Mesenchymal stem cell (in vitro differentiated cells and primary cell): Measurements from ENCODE around the gene HUNK.

Experiments
- DNase-seq: peaks from one replicate; pipeline ENCODE4 v3.0.0-alpha.2; 2013
- H2AFZ ChIP-seq: one replicate; pipeline ENCODE4 v1.6.1; 2013; ENCODE audit warnings: low read depth, mild to moderate bottlenecking, control low read depth, inconsistent platforms, low read length, moderate library complexity
- H2AK5ac ChIP-seq: 2 replicates; pipeline ENCODE4 v1.6.1; 2013; ENCODE audit warnings: low read length, moderate library complexity, mild to moderate bottlenecking, inconsistent platforms; ENCODE audit not compliant: severe bottlenecking
- H2BK120ac ChIP-seq: one replicate; pipeline ENCODE4 v1.6.1; 2013; ENCODE audit warnings: low read depth, mild to moderate bottlenecking, inconsistent platforms, low read length, moderate library complexity
- H2BK12ac ChIP-seq, 2 experiments: one replicate each; pipeline ENCODE4 v1.6.1; 2013; ENCODE audit warnings: inconsistent platforms in 2 of 2, low read length in 2 of 2, mild to moderate bottlenecking in 2 of 2, moderate library complexity in 2 of 2, control low read depth in 1 of 2
- H2BK15ac ChIP-seq: one replicate; pipeline ENCODE4 v1.6.1; 2013; ENCODE audit warnings: mild to moderate bottlenecking, low read depth, inconsistent platforms; ENCODE audit not compliant: poor library complexity, severe bottlenecking
- H2BK5ac ChIP-seq: 2 replicates; pipeline ENCODE4 v1.6.1; 2013; ENCODE audit warnings: low read depth, mild to moderate bottlenecking, low read length, control low read depth, inconsistent platforms; ENCODE audit not compliant: poor library complexity, severe bottlenecking
- H3K14ac ChIP-seq, 2 experiments: one replicate each; pipeline ENCODE4 v1.6.1; 2013; ENCODE audit warnings: inconsistent platforms in 2 of 2, low read length in 2 of 2, control low read depth in 1 of 2, mild to moderate bottlenecking in 1 of 2, moderate library complexity in 1 of 2
- H3K18ac ChIP-seq, 2 experiments: one replicate each; pipeline ENCODE4 v1.6.1; 2013; ENCODE audit warnings: inconsistent platforms in 2 of 2, low read length in 2 of 2, control low read depth in 1 of 2, low read depth in 1 of 2, mild to moderate bottlenecking in 1 of 2
- H3K23ac ChIP-seq, 2 experiments: one replicate each; pipeline ENCODE4 v1.6.1; 2013; ENCODE audit warnings: inconsistent platforms in 2 of 2, low read length in 2 of 2, mild to moderate bottlenecking in 2 of 2, moderate library complexity in 2 of 2, control low read depth in 1 of 2
- H3K27ac ChIP-seq: 2 replicates; pipeline ENCODE4 v1.5.1; 2013; ENCODE audit warnings: mild to moderate bottlenecking, moderate library complexity, low read length, control low read depth, inconsistent platforms; ENCODE audit not compliant: poor library complexity, severe bottlenecking
- H3K27me3 ChIP-seq, 2 experiments: 2 replicates each; pipeline versions ENCODE4 v1.6.1 to v1.7.0; 2013; ENCODE audit warnings: low read length in 2 of 2, mild to moderate bottlenecking in 2 of 2, moderate library complexity in 2 of 2, control low read depth in 1 of 2, inconsistent platforms in 1 of 2; ENCODE audit not compliant: control insufficient read depth in 1 of 2, insufficient read depth in 1 of 2
- H3K36me3 ChIP-seq, 2 experiments: 2 replicates each; pipeline versions ENCODE4 v1.6.1 to v1.7.0; 2013; ENCODE audit warnings: low read length in 2 of 2, control low read depth in 1 of 2, inconsistent platforms in 1 of 2, low read depth in 1 of 2, mild to moderate bottlenecking in 1 of 2; ENCODE audit not compliant: insufficient read depth in 2 of 2, control insufficient read depth in 1 of 2
- H3K4ac ChIP-seq, 2 experiments: one replicate each; pipeline ENCODE4 v1.6.1; 2013; ENCODE audit warnings: inconsistent platforms in 2 of 2, low read length in 2 of 2, mild to moderate bottlenecking in 2 of 2, moderate library complexity in 2 of 2, control low read depth in 1 of 2, low read depth in 1 of 2
- H3K4me1 ChIP-seq: 2 replicates; pipeline ENCODE4 v1.6.1; 2013; ENCODE audit warnings: low read depth, low read length, control low read depth; ENCODE audit not compliant: control insufficient read depth, insufficient read depth
- H3K4me2 ChIP-seq: 2 replicates; pipeline ENCODE4 v1.6.1; 2013; ENCODE audit warnings: low read length, mild to moderate bottlenecking, inconsistent platforms; ENCODE audit not compliant: poor library complexity, severe bottlenecking
- H3K4me3 ChIP-seq, 2 experiments: 2 replicates each; pipeline versions ENCODE4 v1.5.1 to v1.7.0; 2013; ENCODE audit warnings: low read length in 2 of 2, mild to moderate bottlenecking in 2 of 2, control low read depth in 1 of 2, low read depth in 1 of 2; ENCODE audit not compliant: insufficient read depth in 1 of 2
- H3K79me1 ChIP-seq: replicated peaks from 2 replicates; pipeline ENCODE4 v1.6.1; 2013; ENCODE audit warnings: mild to moderate bottlenecking, control low read depth, low read length, inconsistent platforms; ENCODE audit not compliant: poor library complexity, severe bottlenecking
- H3K9ac ChIP-seq: 2 replicates; pipeline ENCODE4 v1.7.0; 2013; ENCODE audit warnings: mild to moderate bottlenecking, low read length, moderate library complexity
- H3K9me3 ChIP-seq: 2 replicates; pipeline ENCODE4 v1.7.0; 2013; ENCODE audit warnings: mild to moderate bottlenecking, low read length; ENCODE audit not compliant: control insufficient read depth
- H4K8ac ChIP-seq: one replicate; pipeline ENCODE4 v1.6.1; 2013; ENCODE audit warnings: inconsistent platforms, mild to moderate bottlenecking, low read length, moderate library complexity
- H4K91ac ChIP-seq: one replicate; pipeline ENCODE4 v1.6.1; 2013; ENCODE audit warnings: mild to moderate bottlenecking, low read length, inconsistent platforms
- WGBS: methylation state at CpG from one replicate; pipeline ENCODE4 v1.1.7; 2013; ENCODE audit warnings: mixed read lengths; 5-methylcytosine and 5-hydroxymethylcytosine counted together

Gene HUNK

GRCh38 chr21:32048353-32048752 lies 175.5 kb downstream of the HUNK start:
- Histone ChIP-seq H3K4ac (no peak overlapping the region), H2BK5ac (no peak overlapping the region), H2AFZ (no peak overlapping the region), H4K91ac (no peak overlapping the region), H3K9ac (no peak overlapping the region), H3K36me3 (no peaks in the 10 kb centered on the region), H3K23ac (no peak overlapping the region), H4K8ac (no peak overlapping the region), H3K27ac (no peak overlapping the region), H2AK5ac (no peak overlapping the region), H2BK15ac (no peak overlapping the region), H2BK120ac (no peak overlapping the region), H3K4me1 (no peaks in the 10 kb centered on the region), H3K27me3 (peaks cover 0 to 5% of the 10 kb centered on the region in 2 experiments), H3K4me3 (no peak overlapping the region), H3K79me1 (no peaks in the 10 kb centered on the region), H3K18ac (no peak overlapping the region), H3K14ac (no peak overlapping the region), H3K4me2 (no peak overlapping the region), H3K9me3 (peaks cover 15% of the 10 kb centered on the region), H2BK12ac (no peak overlapping the region)
- no peak for DNase-seq
- 74% methylated on average over 4 of the region's 4 CpGs for WGBS
